Measurements from ENCODE around the gene HAP1.

DNA sequence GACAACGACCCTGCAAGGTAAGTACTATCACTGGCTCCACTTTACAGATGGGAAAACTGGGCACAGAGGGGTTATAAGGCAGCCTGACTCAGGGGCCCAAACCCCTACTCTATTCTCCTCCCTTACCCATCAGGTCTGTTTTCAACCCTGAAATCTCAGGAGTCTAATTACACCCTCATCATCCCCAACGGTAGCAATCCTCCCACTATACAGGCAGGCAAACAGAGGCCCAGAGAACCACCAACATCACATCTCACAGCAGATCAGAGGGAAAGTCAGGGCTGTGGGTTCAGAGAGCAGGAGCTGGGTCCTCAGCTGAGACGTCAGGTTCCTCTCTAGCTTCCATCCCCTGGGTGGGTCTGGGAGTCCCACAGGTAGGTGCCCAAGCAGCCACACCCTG is 35.5 kb upstream of the HAP1 start:
- TF ChIP-seq POLR2A (IDR thresholded peaks at IDR 0.05) = no peak
- TF ChIP-seq CTCF (IDR thresholded peaks at IDR 0.05) = no peak

All from stomach (tissue), 4 donors.